HepG2 (cell line): Measurements from ENCODE around the gene GAREM1. TPM values are rescaled to one million over a fixed set of nuclear protein-coding genes. Genes with fewer than 3 reads are reported as not detected.

Experiments
- ATAC-seq: fragments of 200-7000 bp; cut with Tn5 transposase; 3 replicates; pipeline ENCODE4 v1.9.1; 2020; ENCODE audit warnings: mild to moderate bottlenecking, moderate library complexity
- BruUV-seq: library from RNA; stranded (reverse); fragments of 400-500 nt; replicated peaks from 2 replicates; lab custom pipeline; 2021; lab: Mats Ljungman, UMichigan
- CTCF ChIA-PET: fragments of 300-600 bp; formaldehyde crosslinking; extraction: SDS; loops from one replicate; lab custom pipeline; 2021; ENCODE audit warnings: low total read pairs, inconsistent platforms, low intra/inter-chr PET ratio; lab: Yijun Ruan, JAX
- POLR2A ChIA-PET: fragments of 350-600 bp; sonication (Branson Sonifier 250); formaldehyde crosslinking; loops from one replicate; lab custom pipeline; 2020; ENCODE audit warnings: antibody characterized with exemption, inconsistent platforms; lab: Yijun Ruan, JAX
- DNase-seq: peaks from one replicate; pipeline ENCODE4 v3.0.0-alpha.2; 2015; ENCODE audit warnings: low spot score
- FAIRE-seq: peaks from 3 replicates; lab custom pipeline; 2011; peaks lifted over from hg19 to GRCh38; lab: Jason Lieb, UNC
- H2AFZ ChIP-seq: one replicate; pipeline ENCODE4 v1.6.1; 2011; ENCODE audit warnings: low read length, inconsistent platforms
- H3K27ac ChIP-seq: fragments of 300-600 bp; 3 replicates; pipeline ENCODE4 v1.8.0; 2011; ENCODE audit warnings: mixed run types, mild to moderate bottlenecking, mixed read lengths, low read length, inconsistent platforms; ENCODE audit not compliant: insufficient read depth; ENCODE audit errors: extremely low read length
- H3K27me3 ChIP-seq, 2 experiments: fragments of 200-600 bp in 1 of 2; 2 replicates in 1 of 2; 3 replicates in 1 of 2; pipeline versions ENCODE4 v1.6.0 to v1.8.0; 2011; ENCODE audit warnings: low read length in 2 of 2, mild to moderate bottlenecking in 2 of 2, moderate library complexity in 2 of 2, inconsistent platforms in 1 of 2; ENCODE audit not compliant: insufficient read depth in 2 of 2, control insufficient read depth in 1 of 2
- H3K36me3 ChIP-seq, 2 experiments: fragments of 200-600 bp in 1 of 2; replicated peaks in 1 of 2; 2 replicates in 1 of 2; 3 replicates in 1 of 2; pipeline versions ENCODE4 v1.5.1 to v1.8.0; 2011; ENCODE audit warnings: low read length in 2 of 2, inconsistent platforms in 1 of 2; ENCODE audit not compliant: insufficient read depth in 2 of 2, control insufficient read depth in 1 of 2
- H3K4me1 ChIP-seq: 2 replicates; pipeline ENCODE4 v1.5.1; 2012; ENCODE audit warnings: low read length, inconsistent platforms; ENCODE audit not compliant: insufficient read depth
- H3K4me2 ChIP-seq: 2 replicates; pipeline ENCODE4 v1.6.0; 2011; ENCODE audit warnings: low read depth, low read length, inconsistent platforms
- H3K4me3 ChIP-seq, 3 experiments: fragments of 200-600 bp in 1 of 3; sonication (generic), shearing (Covaris generic) in 1 of 3; replicated peaks in 1 of 3; 2 replicates each; pipeline ENCODE4 v1.5.1; 2011 to 2016; ENCODE audit warnings: low read length in 3 of 3, inconsistent platforms in 2 of 3, low read depth in 2 of 3, mild to moderate bottlenecking in 2 of 3, control low read depth in 1 of 3, mixed read lengths in 1 of 3; ENCODE audit not compliant: insufficient read depth in 1 of 3
- H3K79me2 ChIP-seq: one replicate; pipeline ENCODE4 v1.6.1; 2011; ENCODE audit warnings: low read length, inconsistent platforms; ENCODE audit not compliant: insufficient read depth
- H3K9ac ChIP-seq: 2 replicates; pipeline ENCODE4 v1.6.0; 2011; ENCODE audit warnings: mild to moderate bottlenecking, low read depth, low read length, inconsistent platforms; ENCODE audit not compliant: insufficient read depth
- H3K9me3 ChIP-seq: 2 replicates; pipeline ENCODE4 v1.5.1; 2012; ENCODE audit warnings: mild to moderate bottlenecking, low read length
- H4K20me1 ChIP-seq: 2 replicates; pipeline ENCODE4 v1.6.0; 2011; ENCODE audit warnings: inconsistent platforms, mild to moderate bottlenecking, low read length, moderate library complexity; ENCODE audit not compliant: insufficient read depth
- CEBPB ChIP-seq: IDR thresholded peaks from 2 replicates; pipeline ENCODE4 v1.6.1; 2011; ENCODE audit warnings: low read depth, low read length, improper control_type of control experiment, borderline replicate concordance
- ELF4 ChIP-seq: sonication (generic); formaldehyde crosslinking; IDR thresholded peaks from 2 replicates; pipeline ENCODE4 v1.5.0; 2020; ENCODE audit warnings: missing genetic modification reagents, mild to moderate bottlenecking, moderate library complexity, borderline replicate concordance
- FOSL2 ChIP-seq: sonication (generic); formaldehyde crosslinking; IDR thresholded peaks from 2 replicates; pipeline ENCODE4 v1.4.0; 2020; ENCODE audit warnings: missing genetic modification reagents
- HNRNPUL1 ChIP-seq: fragments of 200-400 bp; formaldehyde crosslinking; IDR thresholded peaks from 2 replicates; pipeline ENCODE4 v1.6.1; 2017; ENCODE audit warnings: low read depth, mild to moderate bottlenecking, low read length, moderate library complexity
- KDM6A ChIP-seq: IDR thresholded peaks from 2 replicates; pipeline ENCODE4 v1.6.1; 2016; ENCODE audit warnings: low read depth
- PBX3 ChIP-seq: sonication (generic); formaldehyde crosslinking; IDR thresholded peaks from 2 replicates; pipeline ENCODE4 v1.8.1; 2023; ENCODE audit warnings: missing genetic modification reagents, inconsistent platforms, borderline replicate concordance
- in situ Hi-C: cut with HindIII; loops from 2 replicates; pipeline ENCODE4 v1.10.0; 2017; ENCODE audit warnings: low pct_unique_long_range_greater_than_20kb; ENCODE audit not compliant: extremely low pct_ligation_motif_present
- intact Hi-C: fragments of 100-400 bp; cut with micrococcal nuclease; formaldehyde crosslinking; loops from one replicate; pipeline ENCODE4 v1.10.0; 2022; ENCODE audit not compliant: unreplicated experiment
- polyA plus RNA-seq, 8 experiments: library from polyadenylated mRNA; depleted of rRNA in 3 of 8; stranded (reverse) in 7 of 8; unstranded in 1 of 8; fragments of >200 nt; fragmentation: Illumina TruSeq in 4 of 8; extraction: Trizol in 4 of 8; gene quantifications; 2 replicates each; pipeline versions ENCODE4 v1.2.1 to v1.2.3, GENCODE V29; 2011 to 2016; ENCODE audit warnings: low read depth in 4 of 8, missing spikeins in 1 of 8, mixed read lengths in 1 of 8; ENCODE audit not compliant: insufficient read depth in 1 of 8
- total RNA-seq, 5 experiments: library from RNA; depleted of rRNA; stranded (reverse); fragments of >200 nt; fragmentation: Illumina TruSeq; extraction: Trizol; gene quantifications; 2 replicates each; pipeline ENCODE4 v1.2.3, GENCODE V29; 2016; ENCODE audit warnings: low read depth in 1 of 5
- TF ChIP-seq, protein P1 (sequence below): sonication (generic); formaldehyde crosslinking; IDR thresholded peaks from 2 replicates; pipeline ENCODE4 v1.8.0; 2022; ENCODE audit warnings: low read depth, missing genetic modification reagents
- TF ChIP-seq, protein P2 (sequence below): sonication (generic); formaldehyde crosslinking; IDR thresholded peaks from 2 replicates; pipeline ENCODE4 v1.4.0; 2020; ENCODE audit warnings: missing genetic modification reagents, mild to moderate bottlenecking, borderline replicate concordance

The GAREM1 gene
- total and polyA plus RNA-seq, 2 of the 13 experiments (the other 11 are each of a cell fraction or from before 2014, with no cell fraction given): 2.5 to 2.9 TPM

GRCh38 chr18:32368170-32368569 lies 102.5 kb downstream of the GAREM1 start:
- in situ Hi-C loops (no loop called here), intact Hi-C loops (no loop called here)
- Histone ChIP-seq H3K4me1 (peaks cover 20% of the 10 kb centered on the region), H3K9ac (no peak overlapping the region), H3K4me3 (no peak overlapping the region), H3K36me3 (no peaks in the 10 kb centered on the region), H3K9me3 (no peaks in the 10 kb centered on the region), H2AFZ (no peak overlapping the region), H3K27me3 (no peaks in the 10 kb centered on the region), H4K20me1 (no peaks in the 10 kb centered on the region), H3K79me2 (no peaks in the 10 kb centered on the region), H3K4me2 (no peak overlapping the region), H3K27ac (no peak overlapping the region)
- TF ChIP-seq PBX3 (CRISPR knock-in tag) (no peak), FOSL2 (CRISPR knock-in tag) (peak; percentile 18; the same call in 1 of the 2 replicates), ELF4 (CRISPR knock-in tag) (no peak), KDM6A (CRISPR knock-in tag) (no peak), CEBPB (0 out of 2 replicates have a peak, but pooled peaks have one; percentile 11), HNRNPUL1 (no peak)
- TF ChIP-seq, protein P1, sequence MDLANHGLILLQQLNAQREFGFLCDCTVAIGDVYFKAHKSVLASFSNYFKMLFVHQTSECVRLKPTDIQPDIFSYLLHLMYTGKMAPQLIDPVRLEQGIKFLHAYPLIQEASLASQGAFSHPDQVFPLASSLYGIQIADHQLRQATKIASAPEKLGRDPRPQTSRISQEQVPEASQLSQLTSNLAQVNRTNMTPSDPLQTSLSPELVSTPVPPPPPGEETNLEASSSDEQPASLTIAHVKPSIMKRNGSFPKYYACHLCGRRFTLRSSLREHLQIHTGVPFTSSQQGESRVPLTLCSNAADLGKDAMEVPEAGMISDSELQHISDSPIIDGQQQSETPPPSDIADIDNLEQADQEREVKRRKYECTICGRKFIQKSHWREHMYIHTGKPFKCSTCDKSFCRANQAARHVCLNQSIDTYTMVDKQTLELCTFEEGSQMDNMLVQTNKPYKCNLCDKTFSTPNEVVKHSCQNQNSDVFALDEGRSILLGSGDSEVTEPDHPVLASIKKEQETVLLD (CRISPR knock-in tag): no peak
- TF ChIP-seq, protein P2, sequence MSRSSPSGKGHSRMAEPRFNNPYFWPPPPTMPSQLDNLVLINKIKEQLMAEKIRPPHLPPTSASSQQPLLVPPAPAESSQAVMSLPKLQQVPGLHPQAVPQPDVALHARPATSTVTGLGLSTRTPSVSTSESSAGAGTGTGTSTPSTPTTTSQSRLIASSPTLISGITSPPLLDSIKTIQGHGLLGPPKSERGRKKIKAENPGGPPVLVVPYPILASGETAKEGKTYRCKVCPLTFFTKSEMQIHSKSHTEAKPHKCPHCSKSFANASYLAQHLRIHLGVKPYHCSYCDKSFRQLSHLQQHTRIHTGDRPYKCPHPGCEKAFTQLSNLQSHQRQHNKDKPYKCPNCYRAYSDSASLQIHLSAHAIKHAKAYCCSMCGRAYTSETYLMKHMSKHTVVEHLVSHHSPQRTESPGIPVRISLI: no peak
- POLR2A ChIA-PET: no interaction called here
- BruUV-seq: no TSS peak
- DNase-seq (no peak), ATAC-seq (no peak), FAIRE-seq (no peak)
- CTCF ChIA-PET: no interaction called here
